ENCODE results near the gene PRC1. TPM values are rescaled to one million over a fixed set of nuclear protein-coding genes. Genes with fewer than 3 reads are reported as not detected.

PRC1 gene
- total RNA-seq, 2 experiments from 2014 or later, result 152 to 208 TPM

DNA sequence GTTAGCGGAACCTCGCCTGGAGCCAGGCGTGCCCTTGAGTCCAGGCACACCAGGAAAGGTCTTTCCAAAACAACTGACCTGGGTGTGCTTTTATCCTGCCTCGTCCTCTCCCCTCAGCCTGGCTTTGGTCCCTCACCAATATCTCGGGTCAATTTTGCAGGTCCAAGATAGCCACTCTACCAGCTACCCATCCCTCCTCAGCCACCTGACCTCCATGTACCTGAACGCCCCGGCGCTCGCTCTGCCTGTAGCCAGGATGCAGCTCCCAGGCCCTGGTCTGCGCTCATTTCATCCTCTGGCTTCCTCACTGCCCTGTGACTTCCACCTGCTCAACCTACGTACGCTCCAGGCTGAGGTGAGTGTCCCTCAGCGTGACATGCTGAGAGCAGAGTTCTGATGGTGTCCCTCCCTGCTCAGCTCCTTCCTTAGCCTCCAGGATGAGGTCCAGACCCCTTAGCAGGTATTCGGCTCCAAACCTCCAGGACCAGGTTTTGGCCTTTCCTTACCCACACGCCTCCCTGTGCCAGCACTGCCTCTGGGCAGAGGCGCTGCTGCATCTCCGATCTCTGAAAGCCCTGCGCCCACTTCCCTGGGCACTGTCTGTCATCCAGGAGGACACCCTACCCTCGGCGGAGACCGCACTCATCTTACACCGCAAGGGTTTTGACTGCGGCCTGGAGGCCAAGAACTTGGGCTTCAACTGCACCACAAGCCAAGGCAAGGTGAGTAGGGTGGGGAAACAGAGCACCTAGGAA is 76.1 kb downstream of the PRC1 start:
- no peak for ATAC-seq
- Mint-ChIP-seq H3K4me3 (no peak overlapping the region), H3K27ac (no peak overlapping the region), H3K9me3 (ENCODE audit: low read depth) (no peaks in the 10 kb centered on the region), H3K27me3 (no peaks in the 10 kb centered on the region), H3K4me1 (peaks cover 20% of the 10 kb centered on the region), H3K36me3 (peaks cover 55% of the 10 kb centered on the region)
- CTCF ChIA-PET, result interaction anchor here (0.9 to 2.1 kb wide), 6 partner anchors 11 to 32 kb away, joined by 3 to 9 read pairs (median 3); partner anchors contain the start of gene UNC45A
- no peak for DNase-seq

- DNase-seq (no peak), ATAC-seq (no peak)
- Mint-ChIP-seq H3K36me3 (peaks cover 60% of the 10 kb centered on the region), H3K4me3 (no peak overlapping the region), H3K27ac (no peak overlapping the region), H3K4me1 (peaks cover 14% of the 10 kb centered on the region), H3K27me3 (no peaks in the 10 kb centered on the region), H3K9me3 (ENCODE audit: low read depth) (no peaks in the 10 kb centered on the region)
- CTCF ChIA-PET, result interaction anchor here (0.6 to 2.1 kb wide), 4 partner anchors 10 to 162 kb away, joined by 3 to 9 read pairs (median 3); no protein-coding TSS in a partner anchor
Observed at GRCh38 chr15:90917569-90917968, 76.8 kb downstream of the PRC1 start.

DNA sequence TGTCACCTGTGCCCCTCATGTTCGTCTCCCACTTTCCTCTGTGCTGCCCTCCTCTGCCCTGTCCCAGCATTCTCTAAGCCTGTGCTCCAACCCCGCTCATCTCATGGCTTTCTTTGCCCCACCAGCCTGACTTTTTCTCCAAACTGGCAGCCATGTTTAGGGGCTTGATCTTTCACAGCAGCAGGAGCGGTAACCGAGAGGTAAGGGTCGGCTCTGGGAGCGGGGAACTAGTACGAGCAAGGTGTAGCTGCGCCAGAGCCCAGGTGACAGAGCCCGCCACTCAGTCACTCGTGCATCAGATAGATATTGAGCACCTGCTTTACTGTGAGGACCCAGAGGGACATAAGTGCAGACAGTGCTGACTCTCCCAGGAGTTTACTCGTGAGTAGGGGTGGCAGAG is 77.9 kb downstream of the PRC1 start:
- H3K36me3 Mint-ChIP-seq, result peaks cover 60% of the 10 kb centered on the region

More for the DNA sequence above, 77.9 kb downstream of the PRC1 start:
- CTCF ChIA-PET, result no interaction called here
- H3K9me3 Mint-ChIP-seq (ENCODE audit: low read depth), result no peaks in the 10 kb centered on the region
- H3K27me3 Mint-ChIP-seq, result no peaks in the 10 kb centered on the region
- H3K4me3 Mint-ChIP-seq, result no peak overlapping the region
- peaks cover 5% of the 10 kb centered on the region for H3K4me1 Mint-ChIP-seq
- no peak for ATAC-seq
- DNase-seq, result no peak
- H3K27ac Mint-ChIP-seq, result no peak overlapping the region

Other genes starting within 250 kb of the PRC1 start
- gene FURIN, start 125.9 kb downstream of the PRC1 start, total RNA-seq, result 100 to 1,000 TPM; 487 to 625 TPM
- 10 to 100 TPM; 55.7 to 61.2 TPM for gene FES, start 110.0 kb downstream of the PRC1 start, total RNA-seq
- gene MAN2A2, start 91.2 kb downstream of the PRC1 start, total RNA-seq, result 100 to 1,000 TPM; 174 to 183 TPM
- gene HDDC3, start 62.0 kb downstream of the PRC1 start, total RNA-seq, result 10 to 100 TPM; 33.2 to 39.3 TPM
- 10 to 100 TPM; 76.3 to 84.4 TPM for gene UNC45A, start 59.2 kb downstream of the PRC1 start, total RNA-seq
- gene RCCD1, start 39.7 kb downstream of the PRC1 start, total RNA-seq, result 10 to 100 TPM; 35.4 to 50.1 TPM
- 10 to 100 TPM; 19.5 to 24.1 TPM for gene VPS33B, start 28.1 kb upstream of the PRC1 start, total RNA-seq
- not detected for gene SV2B, start 105.7 kb upstream of the PRC1 start, total RNA-seq